GM23338 (cell line): Measurements from ENCODE around the gene LHB. TPM values are rescaled to one million over a fixed set of nuclear protein-coding genes. Genes with fewer than 3 reads are reported as not detected.

Experiments
- ATAC-seq: fragments of 200-7000 bp; cut with Tn5 transposase; 3 replicates; pipeline ENCODE4 v1.9.1; 2020
- DNase-seq: peaks from one replicate; pipeline ENCODE4 v3.0.0-alpha.2; 2015; ENCODE audit warnings: low spot score
- H2AFZ ChIP-seq: fragments of 200-600 bp; sonication (generic); 2 replicates; pipeline ENCODE4 v1.8.0; 2016; ENCODE audit warnings: antibody characterized with exemption, mild to moderate bottlenecking, moderate library complexity
- H3F3A ChIP-seq: fragments of 200-600 bp; sonication (generic); replicated peaks from 2 replicates; pipeline ENCODE4 v1.8.0; 2017; ENCODE audit warnings: antibody characterized with exemption, mixed run types, low read depth
- H3K27ac ChIP-seq: fragments of 200-600 bp; sonication (generic); 2 replicates; pipeline ENCODE4 v1.6.1; 2016; ENCODE audit warnings: low read depth
- H3K27me3 ChIP-seq: fragments of 200-600 bp; sonication (generic); 2 replicates; pipeline ENCODE4 v1.8.0; 2016; ENCODE audit warnings: mild to moderate bottlenecking, mixed run types, moderate library complexity; ENCODE audit not compliant: insufficient read depth
- H3K36me3 ChIP-seq: fragments of 200-600 bp; sonication (generic); 2 replicates; pipeline ENCODE4 v1.8.0; 2016; ENCODE audit warnings: mild to moderate bottlenecking; ENCODE audit not compliant: insufficient read depth
- H3K4me1 ChIP-seq: fragments of 200-600 bp; sonication (generic); 2 replicates; pipeline ENCODE4 v1.8.0; 2016; ENCODE audit warnings: mild to moderate bottlenecking, moderate library complexity; ENCODE audit not compliant: insufficient read depth
- H3K4me2 ChIP-seq: fragments of 200-600 bp; sonication (generic); 2 replicates; pipeline ENCODE4 v1.7.1; 2017; ENCODE audit warnings: mixed run types
- H3K4me3 ChIP-seq: fragments of 200-600 bp; sonication (generic); 2 replicates; pipeline ENCODE4 v1.6.1; 2016; ENCODE audit warnings: mixed run types
- H3K79me2 ChIP-seq: fragments of 200-600 bp; sonication (generic); replicated peaks from 2 replicates; pipeline ENCODE4 v1.8.0; 2017; ENCODE audit warnings: mild to moderate bottlenecking; ENCODE audit not compliant: insufficient read depth
- H3K9me2 ChIP-seq: fragments of 200-600 bp; sonication (generic); 2 replicates; pipeline ENCODE4 v1.8.0; 2017; ENCODE audit not compliant: insufficient read depth
- H4K20me1 ChIP-seq: fragments of 200-600 bp; sonication (generic); replicated peaks from 2 replicates; pipeline ENCODE4 v1.8.0; 2017; ENCODE audit warnings: mild to moderate bottlenecking; ENCODE audit not compliant: insufficient read depth
- H3K27ac Mint-ChIP-seq: 2 replicates; pipeline ENCODE4 v1.8.0; 2020; ENCODE audit warnings: inconsistent platforms, mild to moderate bottlenecking, moderate library complexity, mixed read lengths
- H3K27me3 Mint-ChIP-seq: 3 replicates; pipeline ENCODE4 v1.8.0; 2022; ENCODE audit warnings: low read depth, mild to moderate bottlenecking, moderate library complexity, mixed read lengths, inconsistent platforms; ENCODE audit not compliant: insufficient read depth, poor library complexity
- H3K36me3 Mint-ChIP-seq: 3 replicates; pipeline ENCODE4 v1.8.0; 2021; ENCODE audit warnings: low read depth, mild to moderate bottlenecking, inconsistent platforms, moderate library complexity, mixed read lengths
- H3K4me1 Mint-ChIP-seq: 3 replicates; pipeline ENCODE4 v1.8.0; 2020; ENCODE audit warnings: mild to moderate bottlenecking, inconsistent platforms, mixed read lengths
- H3K4me3 Mint-ChIP-seq: 3 replicates; pipeline ENCODE4 v1.8.0; 2021; ENCODE audit warnings: moderate library complexity, mild to moderate bottlenecking, inconsistent platforms, mixed read lengths
- H3K9me3 Mint-ChIP-seq: 3 replicates; pipeline ENCODE4 v1.8.0; 2020; ENCODE audit warnings: moderate library complexity, mild to moderate bottlenecking, inconsistent platforms, mixed read lengths
- CREB1 ChIP-seq: fragments of 250-450 bp; sonication (Bioruptor Pico); IDR thresholded peaks from 2 replicates; pipeline ENCODE4 v1.5.0; 2020; ENCODE audit warnings: low read depth, mild to moderate bottlenecking, moderate library complexity
- CTCF ChIP-seq, 2 experiments: fragments of 200-600 bp in 1 of 2; sonication (generic) in 1 of 2; conservative IDR thresholded peaks; 2 replicates each; pipeline versions ENCODE4 v1.5.1 to v1.6.1; 2016 to 2017; ENCODE audit warnings: antibody characterized with exemption in 2 of 2, low read depth in 2 of 2, mild to moderate bottlenecking in 2 of 2, moderate library complexity in 1 of 2
- EZH2 ChIP-seq: fragments of 200-600 bp; sonication (generic); IDR thresholded peaks from one replicate; pipeline ENCODE4 v1.8.0; 2017; ENCODE audit warnings: antibody characterized with exemption, mild to moderate bottlenecking, low read depth; ENCODE audit not compliant: unreplicated experiment
- EZH2phosphoT487 ChIP-seq: fragments of 200-600 bp; sonication (generic); IDR thresholded peaks from one replicate; pipeline ENCODE4 v1.8.1; 2018; ENCODE audit warnings: antibody characterized with exemption; ENCODE audit not compliant: unreplicated experiment
- JUNB ChIP-seq: IDR thresholded peaks from one replicate; pipeline ENCODE4 v1.6.1; 2016; ENCODE audit warnings: antibody characterized with exemption; ENCODE audit not compliant: unreplicated experiment
- NANOG ChIP-seq: IDR thresholded peaks from 2 replicates; pipeline ENCODE4 v1.6.1; 2016; ENCODE audit warnings: antibody characterized with exemption, borderline replicate concordance
- POLR2AphosphoS5 ChIP-seq: IDR thresholded peaks from 2 replicates; pipeline ENCODE4 v1.6.1; 2016; ENCODE audit warnings: antibody characterized with exemption, low read depth
- STAT1 ChIP-seq: IDR thresholded peaks from one replicate; pipeline ENCODE4 v1.6.1; 2016; ENCODE audit warnings: antibody characterized with exemption; ENCODE audit not compliant: unreplicated experiment
- ZNF114 ChIP-seq: fragments of 250-450 bp; sonication (Bioruptor Pico); IDR thresholded peaks from 2 replicates; pipeline ENCODE4 v1.5.0; 2020; ENCODE audit warnings: mild to moderate bottlenecking, moderate library complexity
- ZNF331 ChIP-seq: fragments of 250-450 bp; sonication (Bioruptor Pico); IDR thresholded peaks from 2 replicates; pipeline ENCODE4 v1.5.0; 2020; ENCODE audit warnings: low read depth, mild to moderate bottlenecking, moderate library complexity
- ZNF462 ChIP-seq: fragments of 250-450 bp; sonication (Bioruptor Pico); IDR thresholded peaks from 2 replicates; pipeline ENCODE4 v1.5.0; 2020; ENCODE audit warnings: mild to moderate bottlenecking, moderate library complexity
- polyA plus RNA-seq: library from polyadenylated mRNA; unstranded; fragments of >200 nt; fragmentation: Nextera tagmentation; extraction: Ambion mirVana; gene quantifications from 2 replicates; pipeline ENCODE4 v1.2.1, GENCODE V29; 2016
- total RNA-seq: library from RNA; depleted of rRNA; stranded (reverse); fragments of >200 nt; shearing (Covaris generic); gene quantifications from 2 replicates; pipeline ENCODE4 v1.2.3, GENCODE V29; 2014
- TF ChIP-seq, protein P1 (sequence below): IDR thresholded peaks from 2 replicates; pipeline ENCODE4 v1.6.1; 2016; ENCODE audit warnings: antibody characterized with exemption
- TF ChIP-seq, protein P2 (sequence below): IDR thresholded peaks from one replicate; pipeline ENCODE4 v1.6.1; 2018; ENCODE audit warnings: antibody characterized with exemption; ENCODE audit not compliant: unreplicated experiment

The LHB gene
- total and polyA plus RNA-seq, 2 experiments from 2014 or later: 0.76 TPM; not detected in 1

GRCh38 chr19:48986211-48986610, 30.7 kb downstream of the LHB start:
- Histone ChIP-seq H4K20me1 (peaks cover 13% of the 10 kb centered on the region), H3F3A (0 out of 2 replicates have a peak, but pooled peaks cover 7% of the 10 kb centered on the region), H3K4me3 (no peak overlapping the region), H3K9me2 (no peaks in the 10 kb centered on the region), H3K4me2 (no peak overlapping the region), H2AFZ (no peak overlapping the region), H3K4me1 (no peaks in the 10 kb centered on the region), H3K36me3 (peaks cover 6% of the 10 kb centered on the region), H3K27me3 (no peaks in the 10 kb centered on the region), H3K27ac (no peak overlapping the region), H3K79me2 (no peaks in the 10 kb centered on the region; the same call in 1 of the 2 replicates)
- Mint-ChIP-seq H3K27me3 (peaks cover 2% of the 10 kb centered on the region), H3K27ac (no peak overlapping the region), H3K4me1 (peaks cover 6% of the 10 kb centered on the region; the same call in 2 of the 3 replicates), H3K4me3 (no peak overlapping the region), H3K9me3 (no peaks in the 10 kb centered on the region), H3K36me3 (peaks cover 72% of the 10 kb centered on the region)
- DNase-seq (no peak), ATAC-seq (no peak)
- TF ChIP-seq EZH2phosphoT487 (no peak), ZNF331 (CRISPR knock-in tag) (no peak), CTCF (conservative IDR thresholded peaks at IDR 0.05; ENCODE audit: low read depth in 2 of 2) (no peak), POLR2AphosphoS5 (no peak), CREB1 (CRISPR knock-in tag) (no peak), ZNF114 (CRISPR knock-in tag) (no peak), NANOG (no peak), EZH2 (no peak), ZNF462 (CRISPR knock-in tag) (no peak), STAT1 (no peak), JUNB (no peak)
- TF ChIP-seq, protein P1, sequence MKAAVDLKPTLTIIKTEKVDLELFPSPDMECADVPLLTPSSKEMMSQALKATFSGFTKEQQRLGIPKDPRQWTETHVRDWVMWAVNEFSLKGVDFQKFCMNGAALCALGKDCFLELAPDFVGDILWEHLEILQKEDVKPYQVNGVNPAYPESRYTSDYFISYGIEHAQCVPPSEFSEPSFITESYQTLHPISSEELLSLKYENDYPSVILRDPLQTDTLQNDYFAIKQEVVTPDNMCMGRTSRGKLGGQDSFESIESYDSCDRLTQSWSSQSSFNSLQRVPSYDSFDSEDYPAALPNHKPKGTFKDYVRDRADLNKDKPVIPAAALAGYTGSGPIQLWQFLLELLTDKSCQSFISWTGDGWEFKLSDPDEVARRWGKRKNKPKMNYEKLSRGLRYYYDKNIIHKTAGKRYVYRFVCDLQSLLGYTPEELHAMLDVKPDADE: no peak
- TF ChIP-seq, protein P2, sequence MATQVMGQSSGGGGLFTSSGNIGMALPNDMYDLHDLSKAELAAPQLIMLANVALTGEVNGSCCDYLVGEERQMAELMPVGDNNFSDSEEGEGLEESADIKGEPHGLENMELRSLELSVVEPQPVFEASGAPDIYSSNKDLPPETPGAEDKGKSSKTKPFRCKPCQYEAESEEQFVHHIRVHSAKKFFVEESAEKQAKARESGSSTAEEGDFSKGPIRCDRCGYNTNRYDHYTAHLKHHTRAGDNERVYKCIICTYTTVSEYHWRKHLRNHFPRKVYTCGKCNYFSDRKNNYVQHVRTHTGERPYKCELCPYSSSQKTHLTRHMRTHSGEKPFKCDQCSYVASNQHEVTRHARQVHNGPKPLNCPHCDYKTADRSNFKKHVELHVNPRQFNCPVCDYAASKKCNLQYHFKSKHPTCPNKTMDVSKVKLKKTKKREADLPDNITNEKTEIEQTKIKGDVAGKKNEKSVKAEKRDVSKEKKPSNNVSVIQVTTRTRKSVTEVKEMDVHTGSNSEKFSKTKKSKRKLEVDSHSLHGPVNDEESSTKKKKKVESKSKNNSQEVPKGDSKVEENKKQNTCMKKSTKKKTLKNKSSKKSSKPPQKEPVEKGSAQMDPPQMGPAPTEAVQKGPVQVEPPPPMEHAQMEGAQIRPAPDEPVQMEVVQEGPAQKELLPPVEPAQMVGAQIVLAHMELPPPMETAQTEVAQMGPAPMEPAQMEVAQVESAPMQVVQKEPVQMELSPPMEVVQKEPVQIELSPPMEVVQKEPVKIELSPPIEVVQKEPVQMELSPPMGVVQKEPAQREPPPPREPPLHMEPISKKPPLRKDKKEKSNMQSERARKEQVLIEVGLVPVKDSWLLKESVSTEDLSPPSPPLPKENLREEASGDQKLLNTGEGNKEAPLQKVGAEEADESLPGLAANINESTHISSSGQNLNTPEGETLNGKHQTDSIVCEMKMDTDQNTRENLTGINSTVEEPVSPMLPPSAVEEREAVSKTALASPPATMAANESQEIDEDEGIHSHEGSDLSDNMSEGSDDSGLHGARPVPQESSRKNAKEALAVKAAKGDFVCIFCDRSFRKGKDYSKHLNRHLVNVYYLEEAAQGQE: no peak
